Measurements from ENCODE around the gene TNFRSF1B.

The TNFRSF1B gene

GRCh38 chr1:12230549-12231275, 63.9 kb downstream of the TNFRSF1B start (continued):
- TF ChIP-seq KLF9 (tag by site-specific recombination; IDR thresholded peaks at IDR 0.05; ENCODE audit: low read depth) (peak; percentile 54), ZNF16 (tag by site-specific recombination; IDR thresholded peaks at IDR 0.05; ENCODE audit: low read depth) (no peak), ZNF157 (tag by site-specific recombination; IDR thresholded peaks at IDR 0.05) (no peak), ZNF214 (tag by site-specific recombination; IDR thresholded peaks at IDR 0.05; ENCODE audit: borderline replicate concordance) (no peak), ZFHX2 (tag by site-specific recombination; conservative IDR thresholded peaks at IDR 0.05) (no peak), ZNF624 (tag by site-specific recombination; IDR thresholded peaks at IDR 0.05) (no peak), ZNF24 (tag by site-specific recombination; IDR thresholded peaks at IDR 0.05) (no peak), ZNF514 (tag by site-specific recombination; IDR thresholded peaks at IDR 0.05) (no peak), EGR2 (tag by site-specific recombination; IDR thresholded peaks at IDR 0.05; ENCODE audit: low read depth) (no peak), GLIS2 (tag by site-specific recombination; IDR thresholded peaks at IDR 0.05) (peak; percentile 59), ZNF112 (tag by site-specific recombination; IDR thresholded peaks at IDR 0.05) (no peak), ZBTB7A (tag by site-specific recombination; IDR thresholded peaks at IDR 0.05; ENCODE audit: low read depth) (0 out of 2 replicates have a peak, but pooled peaks have one; percentile 37), ZNF510 (tag by site-specific recombination; IDR thresholded peaks at IDR 0.05; ENCODE audit: insufficient replicate concordance) (no peak), HOXC10 (CRISPR knock-in tag; IDR thresholded peaks at IDR 0.05) (no peak), ZNF404 (tag by site-specific recombination; IDR thresholded peaks at IDR 0.05) (no peak), ZSCAN16 (tag by site-specific recombination; IDR thresholded peaks at IDR 0.05) (no peak), ZNF701 (tag by site-specific recombination; IDR thresholded peaks at IDR 0.05) (no peak), ZBTB44 (tag by site-specific recombination; IDR thresholded peaks at IDR 0.05) (no peak), ZNF561 (tag by site-specific recombination; IDR thresholded peaks at IDR 0.05; ENCODE audit: borderline replicate concordance) (no peak), ZNF529 (tag by site-specific recombination; IDR thresholded peaks at IDR 0.05; ENCODE audit: insufficient replicate concordance) (no peak), ZNF623 (tag by site-specific recombination; IDR thresholded peaks at IDR 0.05) (no peak), ZNF223 (tag by site-specific recombination; IDR thresholded peaks at IDR 0.05) (no peak), ZNF2 (tag by site-specific recombination; IDR thresholded peaks at IDR 0.05) (no peak)
- TF ChIP-seq, protein P1, sequence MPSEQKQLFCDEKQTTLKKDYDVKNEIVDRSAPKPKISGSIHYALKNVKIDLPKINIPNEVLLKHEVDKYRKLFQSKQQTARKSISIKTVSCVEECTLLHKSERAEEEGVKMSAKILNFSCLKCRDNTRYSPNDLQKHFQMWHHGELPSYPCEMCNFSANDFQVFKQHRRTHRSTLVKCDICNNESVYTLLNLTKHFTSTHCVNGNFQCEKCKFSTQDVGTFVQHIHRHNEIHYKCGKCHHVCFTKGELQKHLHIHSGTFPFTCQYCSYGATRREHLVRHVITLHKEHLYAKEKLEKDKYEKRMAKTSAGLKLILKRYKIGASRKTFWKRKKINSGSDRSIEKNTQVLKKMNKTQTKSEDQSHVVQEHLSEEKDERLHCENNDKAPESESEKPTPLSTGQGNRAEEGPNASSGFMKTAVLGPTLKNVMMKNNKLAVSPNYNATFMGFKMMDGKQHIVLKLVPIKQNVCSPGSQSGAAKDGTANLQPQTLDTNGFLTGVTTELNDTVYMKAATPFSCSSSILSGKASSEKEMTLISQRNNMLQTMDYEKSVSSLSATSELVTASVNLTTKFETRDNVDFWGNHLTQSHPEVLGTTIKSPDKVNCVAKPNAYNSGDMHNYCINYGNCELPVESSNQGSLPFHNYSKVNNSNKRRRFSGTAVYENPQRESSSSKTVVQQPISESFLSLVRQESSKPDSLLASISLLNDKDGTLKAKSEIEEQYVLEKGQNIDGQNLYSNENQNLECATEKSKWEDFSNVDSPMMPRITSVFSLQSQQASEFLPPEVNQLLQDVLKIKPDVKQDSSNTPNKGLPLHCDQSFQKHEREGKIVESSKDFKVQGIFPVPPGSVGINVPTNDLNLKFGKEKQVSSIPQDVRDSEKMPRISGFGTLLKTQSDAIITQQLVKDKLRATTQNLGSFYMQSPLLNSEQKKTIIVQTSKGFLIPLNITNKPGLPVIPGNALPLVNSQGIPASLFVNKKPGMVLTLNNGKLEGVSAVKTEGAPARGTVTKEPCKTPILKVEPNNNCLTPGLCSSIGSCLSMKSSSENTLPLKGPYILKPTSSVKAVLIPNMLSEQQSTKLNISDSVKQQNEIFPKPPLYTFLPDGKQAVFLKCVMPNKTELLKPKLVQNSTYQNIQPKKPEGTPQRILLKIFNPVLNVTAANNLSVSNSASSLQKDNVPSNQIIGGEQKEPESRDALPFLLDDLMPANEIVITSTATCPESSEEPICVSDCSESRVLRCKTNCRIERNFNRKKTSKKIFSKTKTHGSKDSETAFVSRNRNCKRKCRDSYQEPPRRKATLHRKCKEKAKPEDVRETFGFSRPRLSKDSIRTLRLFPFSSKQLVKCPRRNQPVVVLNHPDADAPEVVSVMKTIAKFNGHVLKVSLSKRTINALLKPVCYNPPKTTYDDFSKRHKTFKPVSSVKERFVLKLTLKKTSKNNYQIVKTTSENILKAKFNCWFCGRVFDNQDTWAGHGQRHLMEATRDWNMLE (tag by site-specific recombination; conservative IDR thresholded peaks at IDR 0.05; ENCODE audit: low read depth): no peak
- TF ChIP-seq, protein P2, sequence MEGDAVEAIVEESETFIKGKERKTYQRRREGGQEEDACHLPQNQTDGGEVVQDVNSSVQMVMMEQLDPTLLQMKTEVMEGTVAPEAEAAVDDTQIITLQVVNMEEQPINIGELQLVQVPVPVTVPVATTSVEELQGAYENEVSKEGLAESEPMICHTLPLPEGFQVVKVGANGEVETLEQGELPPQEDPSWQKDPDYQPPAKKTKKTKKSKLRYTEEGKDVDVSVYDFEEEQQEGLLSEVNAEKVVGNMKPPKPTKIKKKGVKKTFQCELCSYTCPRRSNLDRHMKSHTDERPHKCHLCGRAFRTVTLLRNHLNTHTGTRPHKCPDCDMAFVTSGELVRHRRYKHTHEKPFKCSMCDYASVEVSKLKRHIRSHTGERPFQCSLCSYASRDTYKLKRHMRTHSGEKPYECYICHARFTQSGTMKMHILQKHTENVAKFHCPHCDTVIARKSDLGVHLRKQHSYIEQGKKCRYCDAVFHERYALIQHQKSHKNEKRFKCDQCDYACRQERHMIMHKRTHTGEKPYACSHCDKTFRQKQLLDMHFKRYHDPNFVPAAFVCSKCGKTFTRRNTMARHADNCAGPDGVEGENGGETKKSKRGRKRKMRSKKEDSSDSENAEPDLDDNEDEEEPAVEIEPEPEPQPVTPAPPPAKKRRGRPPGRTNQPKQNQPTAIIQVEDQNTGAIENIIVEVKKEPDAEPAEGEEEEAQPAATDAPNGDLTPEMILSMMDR (tag by site-specific recombination; IDR thresholded peaks at IDR 0.05): peak; percentile 11; the same call in 1 of the 2 replicates
- TF ChIP-seq, protein P3, sequence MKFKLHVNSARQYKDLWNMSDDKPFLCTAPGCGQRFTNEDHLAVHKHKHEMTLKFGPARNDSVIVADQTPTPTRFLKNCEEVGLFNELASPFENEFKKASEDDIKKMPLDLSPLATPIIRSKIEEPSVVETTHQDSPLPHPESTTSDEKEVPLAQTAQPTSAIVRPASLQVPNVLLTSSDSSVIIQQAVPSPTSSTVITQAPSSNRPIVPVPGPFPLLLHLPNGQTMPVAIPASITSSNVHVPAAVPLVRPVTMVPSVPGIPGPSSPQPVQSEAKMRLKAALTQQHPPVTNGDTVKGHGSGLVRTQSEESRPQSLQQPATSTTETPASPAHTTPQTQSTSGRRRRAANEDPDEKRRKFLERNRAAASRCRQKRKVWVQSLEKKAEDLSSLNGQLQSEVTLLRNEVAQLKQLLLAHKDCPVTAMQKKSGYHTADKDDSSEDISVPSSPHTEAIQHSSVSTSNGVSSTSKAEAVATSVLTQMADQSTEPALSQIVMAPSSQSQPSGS (tag by site-specific recombination; IDR thresholded peaks at IDR 0.05; ENCODE audit: low read depth): no peak
- TF ChIP-seq, protein P4, sequence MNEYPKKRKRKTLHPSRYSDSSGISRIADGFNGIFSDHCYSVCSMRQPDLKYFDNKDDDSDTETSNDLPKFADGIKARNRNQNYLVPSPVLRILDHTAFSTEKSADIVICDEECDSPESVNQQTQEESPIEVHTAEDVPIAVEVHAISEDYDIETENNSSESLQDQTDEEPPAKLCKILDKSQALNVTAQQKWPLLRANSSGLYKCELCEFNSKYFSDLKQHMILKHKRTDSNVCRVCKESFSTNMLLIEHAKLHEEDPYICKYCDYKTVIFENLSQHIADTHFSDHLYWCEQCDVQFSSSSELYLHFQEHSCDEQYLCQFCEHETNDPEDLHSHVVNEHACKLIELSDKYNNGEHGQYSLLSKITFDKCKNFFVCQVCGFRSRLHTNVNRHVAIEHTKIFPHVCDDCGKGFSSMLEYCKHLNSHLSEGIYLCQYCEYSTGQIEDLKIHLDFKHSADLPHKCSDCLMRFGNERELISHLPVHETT (tag by site-specific recombination; IDR thresholded peaks at IDR 0.05): no peak

Data from HEK293 (cell line).